GM19351 (cell line): ENCODE results near the gene STXBP5.
A peak's percentile ranks its signal among the peaks of the same experiment; 100 is the strongest.

Experiments
- ATAC-seq: cut with Tn5 transposase; IDR thresholded peaks from one replicate; pipeline ENCODE4 v1.9.1; 2021; ENCODE audit warnings: mild to moderate bottlenecking, moderate library complexity; ENCODE audit not compliant: unreplicated experiment

The STXBP5 gene

DNA sequence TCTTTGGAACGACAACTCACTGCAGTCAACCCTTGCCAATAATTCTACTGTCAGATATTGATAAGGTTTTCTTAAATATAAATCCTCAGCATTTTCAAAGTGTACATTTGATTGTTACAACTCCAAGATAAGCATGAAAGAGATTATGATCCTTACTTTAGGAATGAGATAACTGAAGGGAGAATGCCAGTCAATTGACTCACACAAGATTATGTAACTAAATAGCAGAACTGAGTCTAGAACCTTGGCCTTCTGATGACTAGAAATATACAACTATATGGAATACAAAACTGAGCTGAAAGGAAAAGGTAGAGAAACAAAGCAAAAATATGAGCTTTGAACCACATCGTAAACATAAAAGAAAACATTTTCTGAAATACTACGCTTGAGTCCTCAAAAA is 26.9 kb upstream of the STXBP5 start:
- no peak for ATAC-seq

DNA sequence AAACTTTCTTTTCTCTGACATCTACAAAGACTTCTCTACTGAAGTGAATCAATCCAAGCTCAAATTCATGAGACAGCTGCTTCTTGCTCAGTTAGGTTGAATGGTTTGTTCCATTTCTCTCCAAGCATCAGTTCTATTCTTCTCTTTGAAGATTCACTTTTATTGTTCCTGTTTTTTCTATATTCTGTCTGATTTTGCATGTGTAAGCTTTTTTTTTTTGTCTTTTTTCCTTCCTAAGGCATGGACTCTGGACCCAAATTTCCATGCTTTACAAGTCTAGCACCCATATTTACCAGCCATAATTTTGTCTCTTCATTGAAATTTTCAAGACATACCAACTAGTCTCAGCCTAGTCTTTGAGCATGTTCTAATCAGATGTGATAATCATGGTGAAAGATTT is 25.9 kb upstream of the STXBP5 start:
- no peak for ATAC-seq

DNA sequence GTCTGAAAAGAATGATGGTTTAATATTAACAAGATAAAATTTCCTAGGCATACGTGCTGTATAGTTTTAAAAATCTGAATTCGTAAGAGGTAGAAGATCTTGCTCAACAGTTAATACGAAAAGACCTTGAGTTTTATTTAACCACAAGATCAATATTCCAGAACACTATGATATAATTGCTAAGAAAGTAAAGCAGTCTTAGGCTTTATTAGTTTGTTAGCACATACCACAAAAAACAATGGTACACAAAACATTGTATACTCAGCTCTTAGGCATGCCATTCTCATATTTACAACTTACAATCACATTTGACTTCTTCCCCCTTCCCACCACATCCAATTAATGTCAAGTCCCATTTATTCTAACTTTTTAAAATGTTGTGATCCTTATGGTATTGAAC is 24.4 kb upstream of the STXBP5 start:
- no peak for ATAC-seq

DNA sequence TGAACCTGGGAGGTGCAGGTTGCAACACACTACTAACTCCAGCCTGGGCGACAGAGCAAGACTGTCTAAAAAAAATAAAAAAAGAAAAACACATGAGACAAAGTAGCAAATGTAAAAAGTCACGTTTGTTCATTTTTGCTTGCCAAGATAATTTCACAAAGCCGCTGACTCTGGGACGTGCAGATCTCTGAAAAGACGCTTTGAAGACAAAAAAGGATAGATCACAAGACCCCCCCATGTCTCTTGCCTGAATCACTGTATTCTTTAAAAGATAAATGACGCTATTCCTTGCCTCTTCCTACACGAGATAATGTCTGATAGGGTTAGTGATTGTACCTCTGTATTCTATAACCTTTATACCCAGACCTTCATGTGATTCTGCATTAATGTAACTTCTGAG is 23.3 kb upstream of the STXBP5 start:
- ATAC-seq, result no peak

GRCh38 chr6:147184379-147184778 is 19.8 kb upstream of the STXBP5 start:
- no peak for ATAC-seq

DNA sequence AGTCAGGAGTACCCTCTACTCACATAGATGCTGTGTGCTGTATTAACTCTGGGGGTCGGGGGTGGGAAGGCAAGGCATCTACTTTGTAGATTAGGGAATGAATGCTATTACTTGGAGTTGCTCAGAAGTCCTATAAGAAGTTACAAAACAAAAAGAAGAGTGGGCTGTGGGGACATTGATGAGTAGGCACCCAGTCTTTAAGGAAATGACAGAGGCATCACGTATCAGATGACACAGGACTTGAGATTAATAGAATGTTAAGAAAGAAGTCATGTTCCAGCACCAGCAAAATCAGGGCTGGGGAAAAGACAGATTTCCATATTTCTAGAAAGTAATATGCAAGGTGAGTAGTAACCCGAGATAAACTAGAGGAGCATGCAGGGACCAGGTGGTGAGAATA is 19.0 kb upstream of the STXBP5 start:
- no peak for ATAC-seq

GRCh38 chr6:147190556-147190955 is 13.7 kb upstream of the STXBP5 start:
- ATAC-seq, result no peak

DNA sequence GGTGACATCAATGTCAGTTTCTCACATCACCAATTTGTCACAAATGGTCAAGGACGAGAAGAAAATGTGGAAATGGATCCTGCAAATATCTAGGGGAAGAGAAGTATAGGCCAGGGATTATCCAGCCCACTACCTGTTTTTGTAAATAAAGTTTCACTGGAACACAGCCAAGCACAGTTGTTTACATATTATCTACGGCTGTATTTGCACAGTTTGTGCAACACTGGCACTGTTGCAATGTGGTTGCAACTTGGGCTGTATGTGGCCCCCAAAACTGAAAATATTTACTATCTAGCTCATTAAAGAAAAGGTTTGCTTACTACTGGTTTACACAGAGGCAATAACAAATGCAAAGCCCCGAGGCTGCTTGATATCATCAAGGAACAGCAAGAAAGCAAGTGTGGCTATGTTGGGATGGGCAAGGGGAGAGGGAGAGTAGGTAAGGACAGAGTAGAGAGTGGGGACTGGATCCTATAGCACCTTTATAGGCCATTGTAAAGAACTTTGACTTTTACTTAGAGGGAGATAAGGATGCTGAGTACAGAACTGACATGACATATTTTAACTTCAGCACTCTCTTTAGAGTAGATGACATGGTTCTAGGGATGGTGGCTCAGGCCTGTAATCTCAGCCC is 11.8 kb upstream of the STXBP5 start:
- ATAC-seq, result no peak

DNA sequence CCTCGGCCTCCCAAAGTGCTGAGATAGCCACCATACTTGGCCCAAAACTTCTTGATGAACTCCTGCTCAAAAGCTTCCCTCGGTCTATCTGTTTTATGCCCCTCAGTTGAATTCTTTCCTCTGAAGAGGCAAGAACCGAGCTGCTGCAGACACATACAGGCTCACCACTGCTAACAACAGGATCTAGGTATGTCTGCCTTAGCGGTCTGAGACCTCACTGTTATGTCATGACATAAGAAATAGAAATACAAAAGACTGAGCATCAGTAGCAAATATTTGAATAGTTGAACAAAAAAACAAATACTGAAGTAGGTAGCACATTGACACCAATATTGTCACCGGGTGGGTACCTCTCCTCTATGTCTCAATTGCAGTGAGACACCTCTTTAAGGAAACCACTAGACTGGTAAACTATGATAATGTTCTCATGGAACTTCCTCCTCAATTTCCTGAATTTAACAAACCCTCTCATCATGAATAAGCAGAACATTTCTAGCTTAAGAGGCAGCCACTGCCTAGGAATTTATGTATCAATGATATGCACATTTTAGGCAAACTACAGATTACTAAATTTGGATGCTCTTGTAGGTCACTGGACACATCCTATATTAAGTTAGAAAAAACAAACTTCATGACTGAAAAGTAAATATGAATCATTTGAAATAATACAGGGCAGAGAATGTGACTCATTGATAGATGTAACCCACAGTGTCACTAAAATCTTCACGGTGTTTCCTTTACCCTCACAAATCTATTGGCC is 9.4 kb upstream of the STXBP5 start:
- peak; percentile 31 for ATAC-seq

- ATAC-seq, result peak; percentile 46
Observed at GRCh38 chr6:147195510-147195909, 8.7 kb upstream of the STXBP5 start.

DNA sequence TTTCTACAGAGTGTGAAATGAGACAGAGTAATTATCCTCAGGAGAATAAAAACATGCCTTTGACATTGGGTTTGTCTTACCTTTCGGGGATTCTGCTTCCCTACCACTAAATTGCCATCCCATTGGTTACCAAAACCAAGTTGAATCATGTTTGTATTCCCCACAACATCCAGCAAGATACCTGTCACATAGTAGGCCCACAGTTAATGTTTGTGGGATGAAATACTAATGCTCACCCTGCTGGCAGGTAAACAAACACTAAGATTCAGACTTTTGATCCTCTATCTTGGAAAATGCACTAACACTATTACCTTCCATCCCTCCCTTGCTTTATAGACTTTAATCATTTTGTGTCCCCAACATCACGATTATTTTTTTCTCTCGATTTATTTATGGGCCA is 8.2 kb upstream of the STXBP5 start:
- no peak for ATAC-seq

DNA sequence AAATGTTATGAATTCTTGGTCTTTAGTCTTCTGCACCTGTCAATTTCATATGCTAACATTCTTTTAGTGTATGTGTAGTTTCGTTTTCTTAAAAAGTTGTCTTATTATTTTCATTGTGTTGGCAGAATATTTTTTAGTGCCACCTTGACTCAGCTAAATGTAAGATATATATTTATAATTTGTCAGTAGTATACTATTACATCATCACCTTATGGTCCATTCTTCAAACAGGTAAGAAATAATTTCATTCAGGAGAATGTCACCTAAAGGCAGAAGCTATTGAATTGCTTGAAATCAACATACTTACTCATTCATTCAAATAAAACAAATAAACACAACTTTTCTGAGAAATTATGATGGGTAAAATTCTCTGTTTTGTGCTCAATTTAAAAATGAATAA is 3.5 kb upstream of the STXBP5 start:
- ATAC-seq, result no peak

DNA sequence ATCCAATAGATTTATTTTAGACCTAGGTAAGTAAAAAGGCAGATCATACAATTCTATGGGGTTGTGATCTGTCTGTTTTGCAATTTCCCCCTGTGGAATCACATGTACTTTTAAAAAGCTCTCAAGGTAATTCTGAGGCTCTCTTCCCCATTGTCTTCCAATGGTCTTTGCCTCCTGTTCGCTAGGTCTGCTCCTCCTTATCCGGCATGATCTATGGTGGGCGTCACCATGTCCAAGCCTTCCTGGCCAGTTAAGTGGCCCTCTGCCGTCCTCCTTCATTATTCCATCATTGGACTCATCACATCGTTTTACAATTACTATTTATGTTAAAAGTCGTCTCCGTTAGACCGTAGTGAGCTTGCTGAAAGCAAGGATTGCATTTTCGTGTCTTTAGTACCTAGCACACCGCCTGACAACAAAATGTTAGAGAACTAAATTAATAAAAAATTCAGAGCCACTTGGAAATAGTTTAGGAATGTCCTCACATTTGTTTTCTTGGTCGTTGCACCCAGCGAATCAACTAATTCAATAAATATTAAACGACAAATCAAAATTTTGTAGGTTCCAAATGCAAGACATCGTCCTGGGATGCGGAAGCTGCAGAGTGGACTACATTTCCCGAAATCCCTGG is 2.2 kb upstream of the STXBP5 start:
- peak; percentile 10 for ATAC-seq

DNA sequence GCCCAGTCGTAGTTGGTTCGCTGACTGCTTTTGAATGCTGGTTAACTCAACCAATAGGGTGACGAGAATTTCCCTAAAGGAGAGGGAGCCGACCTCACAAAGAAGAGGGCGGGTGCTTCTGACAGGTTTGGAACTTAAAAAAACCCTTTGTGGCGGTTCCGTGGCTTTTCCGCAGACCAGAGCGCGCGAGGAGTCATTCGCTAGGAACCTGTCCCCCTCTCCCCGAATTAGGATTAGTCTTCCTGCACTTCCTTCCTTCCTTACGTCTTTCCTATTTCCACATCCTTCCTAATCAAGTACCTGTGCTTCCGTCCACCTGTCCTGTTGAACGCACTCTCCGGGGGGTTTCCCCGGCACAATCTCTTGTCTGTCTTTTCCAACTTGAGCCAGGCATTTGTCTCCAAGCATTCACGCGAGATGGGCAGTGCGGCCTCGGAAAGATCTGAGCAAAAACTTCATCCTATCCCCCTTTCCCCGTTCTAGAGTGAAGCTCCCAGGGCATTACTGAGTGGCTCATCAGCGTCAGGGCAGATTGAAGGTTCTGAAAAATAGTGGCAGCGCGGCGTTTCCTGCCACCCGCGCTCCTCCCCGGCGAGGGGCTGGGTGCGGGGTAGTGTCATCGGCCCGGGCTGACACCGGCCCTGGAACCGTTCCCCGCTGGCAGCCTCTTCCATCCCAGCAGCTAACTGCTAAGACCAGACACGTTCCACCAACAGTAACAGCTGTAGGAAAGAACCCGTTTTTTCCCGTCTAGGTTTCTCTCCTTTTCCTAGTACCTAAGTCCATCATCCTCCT is 1.5 kb upstream of the STXBP5 start:
- ATAC-seq, result peak; percentile 76

GRCh38 chr6:147203311-147204059 is 732 bp upstream of the STXBP5 start:
- peak; percentile 43 for ATAC-seq

GRCh38 chr6:147204843-147205311 is 660 bp downstream of the STXBP5 start:
- ATAC-seq, result no peak

DNA sequence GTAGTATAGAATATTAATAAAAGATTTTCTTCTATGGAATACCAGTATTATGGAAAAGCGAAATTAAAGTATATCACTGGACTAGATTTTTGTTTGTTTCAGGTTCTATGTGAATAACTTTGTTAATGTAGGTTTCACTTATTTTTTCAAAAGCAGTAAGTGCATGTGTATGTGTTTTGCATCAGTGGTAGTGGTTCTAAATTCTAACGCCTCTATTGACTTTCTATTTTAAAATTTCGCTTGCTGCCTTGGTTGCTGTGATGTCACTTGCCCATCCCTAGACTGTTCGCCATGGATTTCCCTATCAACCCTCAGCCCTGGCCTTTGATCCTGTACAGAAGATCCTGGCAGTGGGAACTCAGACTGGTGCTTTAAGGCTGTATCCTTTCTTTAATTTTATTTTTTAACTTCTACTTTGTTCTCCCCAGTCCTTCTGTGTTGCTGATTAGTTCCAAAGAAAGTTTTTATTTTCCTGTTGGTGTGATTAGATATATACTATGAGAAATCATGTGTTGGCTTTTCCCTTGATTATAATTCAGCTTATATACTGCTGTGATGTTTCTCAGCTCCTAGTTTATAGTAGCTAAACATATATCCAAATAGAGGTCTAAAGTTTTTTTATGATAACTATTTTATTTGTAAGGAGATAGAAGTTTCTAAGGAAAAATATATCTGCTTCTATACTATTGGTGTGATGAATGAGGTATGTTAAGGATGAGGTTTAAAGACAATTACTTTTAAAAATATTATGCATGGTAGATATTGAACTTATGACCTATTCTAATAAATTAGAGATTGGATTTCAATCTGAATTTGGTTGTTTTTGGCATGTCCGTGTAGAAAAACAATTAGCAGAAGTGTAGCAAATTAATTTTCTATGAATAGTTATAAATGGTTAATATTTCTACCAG is 1.7 kb downstream of the STXBP5 start:
- ATAC-seq, result no peak

GRCh38 chr6:147207351-147207750 is 3.1 kb downstream of the STXBP5 start:
- no peak for ATAC-seq
